ENCODE results near the gene ANO2.

DNA sequence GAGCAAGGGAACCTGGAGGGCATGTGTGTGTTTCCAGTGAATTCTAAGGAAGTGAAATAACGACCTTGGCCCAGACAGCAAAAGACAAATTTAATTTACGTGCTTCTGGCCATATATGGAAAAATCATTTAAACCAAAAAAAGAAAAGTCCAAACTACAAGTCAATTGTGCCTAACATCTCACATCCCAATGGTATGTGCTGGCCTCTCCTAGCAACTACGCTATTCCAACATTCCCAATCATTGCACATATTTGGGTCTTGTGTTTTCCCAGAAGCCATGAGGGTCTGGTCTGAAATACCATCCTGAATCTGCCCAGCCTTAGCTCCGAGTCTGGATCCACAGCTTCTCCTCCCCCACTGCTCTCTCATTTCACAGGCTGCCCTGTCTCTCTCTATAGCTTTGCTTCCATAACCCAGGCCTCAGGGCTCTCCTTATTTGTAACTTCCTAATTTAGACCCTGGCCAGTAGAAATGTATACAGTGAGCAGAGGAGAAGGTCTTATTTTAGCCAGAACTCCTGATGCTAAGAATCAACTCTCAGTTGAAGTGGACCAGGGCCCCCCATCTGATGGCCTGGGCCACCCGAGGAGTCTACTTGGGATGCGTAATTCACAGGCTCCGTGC, 224.6 kb downstream of the ANO2 start:
- TF ChIP-seq, protein P1, sequence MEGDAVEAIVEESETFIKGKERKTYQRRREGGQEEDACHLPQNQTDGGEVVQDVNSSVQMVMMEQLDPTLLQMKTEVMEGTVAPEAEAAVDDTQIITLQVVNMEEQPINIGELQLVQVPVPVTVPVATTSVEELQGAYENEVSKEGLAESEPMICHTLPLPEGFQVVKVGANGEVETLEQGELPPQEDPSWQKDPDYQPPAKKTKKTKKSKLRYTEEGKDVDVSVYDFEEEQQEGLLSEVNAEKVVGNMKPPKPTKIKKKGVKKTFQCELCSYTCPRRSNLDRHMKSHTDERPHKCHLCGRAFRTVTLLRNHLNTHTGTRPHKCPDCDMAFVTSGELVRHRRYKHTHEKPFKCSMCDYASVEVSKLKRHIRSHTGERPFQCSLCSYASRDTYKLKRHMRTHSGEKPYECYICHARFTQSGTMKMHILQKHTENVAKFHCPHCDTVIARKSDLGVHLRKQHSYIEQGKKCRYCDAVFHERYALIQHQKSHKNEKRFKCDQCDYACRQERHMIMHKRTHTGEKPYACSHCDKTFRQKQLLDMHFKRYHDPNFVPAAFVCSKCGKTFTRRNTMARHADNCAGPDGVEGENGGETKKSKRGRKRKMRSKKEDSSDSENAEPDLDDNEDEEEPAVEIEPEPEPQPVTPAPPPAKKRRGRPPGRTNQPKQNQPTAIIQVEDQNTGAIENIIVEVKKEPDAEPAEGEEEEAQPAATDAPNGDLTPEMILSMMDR (IDR thresholded peaks at IDR 0.05; ENCODE audit: poor library complexity, severe bottlenecking), result no peak
- no peak for TF ChIP-seq EP300 (conservative IDR thresholded peaks at IDR 0.05; ENCODE audit: poor library complexity, severe bottlenecking)
- no peak for TF ChIP-seq MXI1 (conservative IDR thresholded peaks at IDR 0.05; ENCODE audit: poor library complexity, severe bottlenecking)
- TF ChIP-seq, protein P2, sequence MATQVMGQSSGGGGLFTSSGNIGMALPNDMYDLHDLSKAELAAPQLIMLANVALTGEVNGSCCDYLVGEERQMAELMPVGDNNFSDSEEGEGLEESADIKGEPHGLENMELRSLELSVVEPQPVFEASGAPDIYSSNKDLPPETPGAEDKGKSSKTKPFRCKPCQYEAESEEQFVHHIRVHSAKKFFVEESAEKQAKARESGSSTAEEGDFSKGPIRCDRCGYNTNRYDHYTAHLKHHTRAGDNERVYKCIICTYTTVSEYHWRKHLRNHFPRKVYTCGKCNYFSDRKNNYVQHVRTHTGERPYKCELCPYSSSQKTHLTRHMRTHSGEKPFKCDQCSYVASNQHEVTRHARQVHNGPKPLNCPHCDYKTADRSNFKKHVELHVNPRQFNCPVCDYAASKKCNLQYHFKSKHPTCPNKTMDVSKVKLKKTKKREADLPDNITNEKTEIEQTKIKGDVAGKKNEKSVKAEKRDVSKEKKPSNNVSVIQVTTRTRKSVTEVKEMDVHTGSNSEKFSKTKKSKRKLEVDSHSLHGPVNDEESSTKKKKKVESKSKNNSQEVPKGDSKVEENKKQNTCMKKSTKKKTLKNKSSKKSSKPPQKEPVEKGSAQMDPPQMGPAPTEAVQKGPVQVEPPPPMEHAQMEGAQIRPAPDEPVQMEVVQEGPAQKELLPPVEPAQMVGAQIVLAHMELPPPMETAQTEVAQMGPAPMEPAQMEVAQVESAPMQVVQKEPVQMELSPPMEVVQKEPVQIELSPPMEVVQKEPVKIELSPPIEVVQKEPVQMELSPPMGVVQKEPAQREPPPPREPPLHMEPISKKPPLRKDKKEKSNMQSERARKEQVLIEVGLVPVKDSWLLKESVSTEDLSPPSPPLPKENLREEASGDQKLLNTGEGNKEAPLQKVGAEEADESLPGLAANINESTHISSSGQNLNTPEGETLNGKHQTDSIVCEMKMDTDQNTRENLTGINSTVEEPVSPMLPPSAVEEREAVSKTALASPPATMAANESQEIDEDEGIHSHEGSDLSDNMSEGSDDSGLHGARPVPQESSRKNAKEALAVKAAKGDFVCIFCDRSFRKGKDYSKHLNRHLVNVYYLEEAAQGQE (IDR thresholded peaks at IDR 0.05; ENCODE audit: borderline replicate concordance), result no peak
- no peak for TF ChIP-seq TAF1 (IDR thresholded peaks at IDR 0.05; ENCODE audit: low read depth)
- no peak for TF ChIP-seq SMC3 (conservative IDR thresholded peaks at IDR 0.05; ENCODE audit: poor library complexity)
- no peak for TF ChIP-seq EZH2 (IDR thresholded peaks at IDR 0.05; ENCODE audit: borderline replicate concordance, insufficient read depth, low read length, poor library complexity, severe bottlenecking)
- no peak for TF ChIP-seq POLR2AphosphoS5 (IDR thresholded peaks at IDR 0.05)

Data from neural cell (in vitro differentiated cells).